ENCODE measurements around the gene EGFLAM. TPM values are rescaled to one million over a fixed set of nuclear protein-coding genes. Genes with fewer than 3 reads are reported as not detected.

EGFLAM gene
- total RNA-seq, 2 experiments from 2014 or later, result not detected

GRCh38 chr5:38403877-38404635 is 145.7 kb downstream of the EGFLAM start:
- ChIA-PET POLR2A (no interaction called here), CTCF (interaction anchor here (1.3 to 1.5 kb wide), 2 partner anchors 21 to 38 kb away, joined by 4 read pairs; no protein-coding TSS in a partner anchor)
- no peaks in the 10 kb centered on the region for H3K4me1 Mint-ChIP-seq (ENCODE audit: low read depth)
- no peaks in the 10 kb centered on the region for H3K36me3 Mint-ChIP-seq (ENCODE audit: low read depth)
- ATAC-seq (no peak), DNase-seq (no peak)
- TF ChIP-seq, protein P1, sequence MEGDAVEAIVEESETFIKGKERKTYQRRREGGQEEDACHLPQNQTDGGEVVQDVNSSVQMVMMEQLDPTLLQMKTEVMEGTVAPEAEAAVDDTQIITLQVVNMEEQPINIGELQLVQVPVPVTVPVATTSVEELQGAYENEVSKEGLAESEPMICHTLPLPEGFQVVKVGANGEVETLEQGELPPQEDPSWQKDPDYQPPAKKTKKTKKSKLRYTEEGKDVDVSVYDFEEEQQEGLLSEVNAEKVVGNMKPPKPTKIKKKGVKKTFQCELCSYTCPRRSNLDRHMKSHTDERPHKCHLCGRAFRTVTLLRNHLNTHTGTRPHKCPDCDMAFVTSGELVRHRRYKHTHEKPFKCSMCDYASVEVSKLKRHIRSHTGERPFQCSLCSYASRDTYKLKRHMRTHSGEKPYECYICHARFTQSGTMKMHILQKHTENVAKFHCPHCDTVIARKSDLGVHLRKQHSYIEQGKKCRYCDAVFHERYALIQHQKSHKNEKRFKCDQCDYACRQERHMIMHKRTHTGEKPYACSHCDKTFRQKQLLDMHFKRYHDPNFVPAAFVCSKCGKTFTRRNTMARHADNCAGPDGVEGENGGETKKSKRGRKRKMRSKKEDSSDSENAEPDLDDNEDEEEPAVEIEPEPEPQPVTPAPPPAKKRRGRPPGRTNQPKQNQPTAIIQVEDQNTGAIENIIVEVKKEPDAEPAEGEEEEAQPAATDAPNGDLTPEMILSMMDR (IDR thresholded peaks at IDR 0.05), result no peak
- intact Hi-C loops (cut with micrococcal nuclease), result no loop called here
- no peak overlapping the region for H3K27ac Mint-ChIP-seq
- peaks cover 36% of the 10 kb centered on the region for H3K27me3 Mint-ChIP-seq
- H3K4me3 Mint-ChIP-seq, result no peak overlapping the region
- H3K9me3 Mint-ChIP-seq, result no peaks in the 10 kb centered on the region

- intact Hi-C loops (cut with micrococcal nuclease), result no loop called here
- ChIA-PET CTCF (interaction anchor here (1.2 to 1.5 kb wide), 3 partner anchors 22 to 37 kb away, joined by 4 to 7 read pairs (median 4); no protein-coding TSS in a partner anchor), POLR2A (no interaction called here)
- Mint-ChIP-seq H3K36me3 (ENCODE audit: low read depth) (no peaks in the 10 kb centered on the region), H3K9me3 (no peaks in the 10 kb centered on the region), H3K27me3 (peaks cover 36% of the 10 kb centered on the region), H3K27ac (no peak overlapping the region), H3K4me3 (no peak overlapping the region), H3K4me1 (ENCODE audit: low read depth) (no peaks in the 10 kb centered on the region)
- TF ChIP-seq, protein P1 (IDR thresholded peaks at IDR 0.05), result no peak
- DNase-seq, result peak; percentile 22
- no peak for ATAC-seq
These were observed 146.4 kb downstream of the EGFLAM start for GRCh38 chr5:38404667-38405276.

GRCh38 chr5:38408446-38409198 is 150.3 kb downstream of the EGFLAM start:
- POLR2A ChIA-PET, result no interaction called here
- H3K36me3 Mint-ChIP-seq (ENCODE audit: low read depth), result no peaks in the 10 kb centered on the region
- peaks cover 24% of the 10 kb centered on the region for H3K27me3 Mint-ChIP-seq
- H3K9me3 Mint-ChIP-seq, result no peaks in the 10 kb centered on the region
- intact Hi-C loops (cut with micrococcal nuclease), result no loop called here
- H3K4me3 Mint-ChIP-seq, result no peak overlapping the region
- TF ChIP-seq, protein P1 (IDR thresholded peaks at IDR 0.05), result no peak
- ATAC-seq (no peak), DNase-seq (no peak)
- no peaks in the 10 kb centered on the region for H3K4me1 Mint-ChIP-seq (ENCODE audit: low read depth)
- no peak overlapping the region for H3K27ac Mint-ChIP-seq
- CTCF ChIA-PET, result interaction anchor here (0.7 to 1.8 kb wide), 2 partner anchors 26 to 33 kb away, joined by 3 to 5 read pairs; no protein-coding TSS in a partner anchor

DNA sequence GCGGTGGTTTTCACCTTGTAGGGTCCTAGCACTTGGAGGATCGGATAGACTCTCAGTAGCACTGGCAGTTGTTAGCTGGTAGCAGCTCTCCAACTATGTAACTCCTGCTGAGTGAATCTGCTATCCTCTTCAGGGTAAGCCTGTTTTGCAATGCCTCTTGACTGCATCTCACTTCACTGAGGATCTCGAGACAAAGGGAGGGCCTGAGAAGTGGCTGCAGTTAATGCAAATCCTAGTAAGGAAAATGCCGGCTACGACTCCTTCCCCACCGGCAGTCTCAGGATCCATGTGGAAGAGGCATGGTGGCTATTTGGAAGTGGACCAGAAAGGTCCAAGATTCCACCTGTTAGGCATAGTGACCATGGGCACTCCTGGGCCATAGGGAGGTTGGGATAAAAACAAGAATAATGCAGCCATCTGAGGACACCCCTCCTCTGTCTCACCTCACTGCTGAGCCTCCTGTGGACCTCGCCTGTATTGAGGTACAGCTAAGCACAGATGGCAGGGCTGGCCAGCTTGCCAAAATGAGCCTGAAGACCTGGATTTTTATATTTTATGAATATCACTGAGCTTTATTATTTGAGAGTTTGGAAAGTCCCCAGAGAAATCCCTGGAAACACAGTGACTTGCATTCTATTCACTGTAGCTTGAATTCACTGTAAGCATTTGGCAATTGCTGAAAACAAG is 152.1 kb downstream of the EGFLAM start:
- POLR2A ChIA-PET, result no interaction called here
- H3K27ac Mint-ChIP-seq, result no peak overlapping the region
- peaks cover 16% of the 10 kb centered on the region for H3K27me3 Mint-ChIP-seq
- DNase-seq (no peak), ATAC-seq (no peak)
- CTCF ChIA-PET, result interaction anchor here (0.9 to 1.3 kb wide), 2 partner anchors 10 to 28 kb away, joined by 3 to 10 read pairs; no protein-coding TSS in a partner anchor
- intact Hi-C loops (cut with micrococcal nuclease), result no loop called here
- no peaks in the 10 kb centered on the region for H3K36me3 Mint-ChIP-seq (ENCODE audit: low read depth)
- H3K9me3 Mint-ChIP-seq, result no peaks in the 10 kb centered on the region
- TF ChIP-seq, protein P1 (IDR thresholded peaks at IDR 0.05), result no peak
- H3K4me3 Mint-ChIP-seq, result no peak overlapping the region
- H3K4me1 Mint-ChIP-seq (ENCODE audit: low read depth), result no peaks in the 10 kb centered on the region

Measured in activated CD8-positive, alpha-beta T cell treated with anti-CD3 and anti-CD28 coated beads for 36 hours (primary cell).